Activated naive CD8-positive, alpha-beta T cell treated with anti-CD3 and anti-CD28 coated beads, Interleukin-2, amount 50 U/mL, for 24 hours (primary cell): ENCODE measurements around the gene ERC1.

ENCODE experiments used
- ATAC-seq: fragments of 150-1000 bp; cut with Tn5 transposase; one replicate; pipeline ENCODE4 v1.10.0; 2021
- DNase-seq: peaks from one replicate; pipeline ENCODE4 v3.0.0; 2021
- H3K27ac Mint-ChIP-seq: one replicate; pipeline ENCODE4 v1.8.0; 2021; ENCODE audit warnings: mild to moderate bottlenecking, mixed read lengths
- H3K27me3 Mint-ChIP-seq: one replicate; pipeline ENCODE4 v1.8.0; 2021; ENCODE audit warnings: mixed read lengths
- H3K36me3 Mint-ChIP-seq: one replicate; pipeline ENCODE4 v1.8.0; 2021; ENCODE audit warnings: low read depth, mixed read lengths
- H3K4me1 Mint-ChIP-seq: one replicate; pipeline ENCODE4 v1.8.0; 2021; ENCODE audit warnings: mixed read lengths
- H3K4me3 Mint-ChIP-seq: one replicate; pipeline ENCODE4 v1.8.0; 2021; ENCODE audit warnings: mild to moderate bottlenecking, moderate library complexity, mixed read lengths
- H3K9me3 Mint-ChIP-seq: one replicate; pipeline ENCODE4 v1.8.0; 2021; ENCODE audit warnings: mixed read lengths

Gene ERC1

DNA sequence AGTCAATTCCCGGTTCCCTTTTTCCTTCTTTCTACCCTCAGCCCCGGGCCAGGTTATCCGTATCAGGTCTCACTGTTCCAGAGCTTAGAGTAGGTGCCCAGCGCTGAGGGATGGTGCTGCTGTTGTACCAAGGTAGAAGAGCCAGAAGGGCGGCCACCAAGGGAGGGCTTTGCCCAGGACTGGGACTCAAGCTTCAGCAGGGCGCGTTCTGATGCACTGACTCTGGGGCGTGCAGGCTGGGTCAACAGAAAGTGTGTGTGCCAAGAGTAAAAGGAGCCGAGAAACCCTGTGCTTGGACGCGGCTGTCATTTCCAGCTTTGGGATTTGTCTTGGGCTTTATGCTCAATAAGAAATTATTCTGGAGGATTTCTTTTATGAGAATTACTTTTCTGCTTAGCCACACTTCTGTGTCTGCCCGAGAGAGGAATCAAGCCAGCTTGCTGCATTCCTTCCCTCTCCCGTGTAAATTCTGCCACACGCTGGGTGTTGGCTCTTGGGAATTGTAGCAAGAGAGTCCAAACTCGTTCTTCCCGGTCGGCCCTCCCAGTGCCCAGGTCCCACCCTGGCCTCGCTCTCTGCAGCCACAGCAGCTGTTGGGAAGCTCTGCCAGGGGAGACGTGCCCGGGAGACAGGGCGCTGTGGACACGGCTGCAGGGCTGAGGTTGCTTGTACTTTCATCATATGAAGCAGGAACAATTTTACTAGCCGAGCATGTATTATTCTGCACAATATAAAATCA lies 505.3 kb downstream of the ERC1 start:
- Mint-ChIP-seq H3K4me3 (no peak overlapping the region), H3K27ac (no peak overlapping the region), H3K9me3 (no peaks in the 10 kb centered on the region), H3K4me1 (no peaks in the 10 kb centered on the region), H3K27me3 (no peaks in the 10 kb centered on the region), H3K36me3 (no peaks in the 10 kb centered on the region)
- ATAC-seq (no peak), DNase-seq (no peak)

DNA sequence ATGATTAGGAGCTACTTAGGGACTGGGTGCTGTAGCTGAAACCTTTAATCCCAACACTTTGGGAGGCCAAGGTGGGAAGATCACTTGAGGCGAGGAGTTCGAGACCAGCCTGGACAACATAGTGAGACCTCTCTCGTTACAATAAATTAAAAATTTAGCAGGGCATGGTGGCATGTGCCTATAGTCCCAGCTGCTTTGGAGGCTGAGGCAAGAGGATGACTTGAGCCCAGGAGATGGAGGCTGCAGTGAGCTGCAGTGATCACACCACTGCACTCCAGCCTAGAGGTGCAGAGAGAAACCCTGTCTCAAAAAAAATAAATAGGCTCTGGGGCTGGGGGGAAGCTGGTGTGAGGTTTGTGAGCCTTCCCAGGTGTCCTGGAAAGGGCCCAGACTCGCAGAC lies 506.1 kb downstream of the ERC1 start:
- Mint-ChIP-seq H3K27me3 (no peaks in the 10 kb centered on the region), H3K9me3 (no peaks in the 10 kb centered on the region), H3K4me3 (no peak overlapping the region), H3K27ac (no peak overlapping the region), H3K4me1 (no peaks in the 10 kb centered on the region), H3K36me3 (no peaks in the 10 kb centered on the region)
- no peak for DNase-seq
- ATAC-seq = no peak

DNA sequence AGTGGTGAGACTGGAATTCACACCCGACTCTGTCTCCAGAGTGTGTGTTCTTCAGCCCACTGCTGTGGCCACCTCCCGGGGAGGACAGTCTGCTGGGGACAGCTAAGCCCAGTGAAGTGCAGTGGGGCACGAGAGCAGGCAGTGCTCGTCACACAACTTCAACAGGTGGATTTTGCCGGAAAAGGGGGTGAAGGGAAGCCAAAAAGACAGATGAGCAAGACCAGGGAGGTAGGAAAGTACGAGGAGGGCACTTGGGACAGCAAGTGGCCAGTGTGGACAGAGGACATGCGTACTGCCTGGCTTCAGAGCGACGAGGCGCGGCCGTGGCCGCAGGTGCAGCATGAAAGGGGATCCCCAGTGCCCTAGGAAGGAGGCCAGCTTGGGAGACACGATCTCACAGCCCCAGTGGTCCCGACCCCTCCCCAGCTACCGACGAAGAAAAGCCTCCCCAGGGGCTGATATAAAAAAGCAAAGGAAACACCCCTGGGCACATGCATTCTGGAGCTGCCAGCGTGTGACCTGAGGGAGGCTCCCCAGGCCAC lies 507.2 kb downstream of the ERC1 start:
- Mint-ChIP-seq H3K4me1 (no peaks in the 10 kb centered on the region), H3K27ac (no peak overlapping the region), H3K4me3 (no peak overlapping the region), H3K27me3 (peaks cover 5% of the 10 kb centered on the region), H3K36me3 (no peaks in the 10 kb centered on the region), H3K9me3 (no peaks in the 10 kb centered on the region)
- no peak for DNase-seq
- ATAC-seq = no peak

DNA sequence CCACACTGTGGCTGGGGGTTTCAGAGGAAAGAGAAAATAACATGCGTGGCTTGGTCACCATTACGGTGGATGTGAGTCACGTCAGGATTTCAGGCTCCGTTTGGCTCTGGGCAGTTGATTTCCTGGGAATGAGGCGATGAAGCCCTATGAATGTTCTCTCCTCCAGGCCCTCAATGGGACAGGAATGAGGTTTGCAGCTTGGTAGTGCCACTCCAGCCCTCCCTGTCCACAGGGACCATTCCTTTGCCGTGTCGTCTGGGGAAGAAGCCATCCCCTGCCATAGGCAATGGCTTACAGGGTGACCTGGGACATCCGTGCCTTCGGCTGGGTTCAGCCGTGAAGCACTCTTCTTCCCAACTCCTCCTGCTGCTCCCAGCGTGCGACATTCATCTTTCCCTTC lies 508.3 kb downstream of the ERC1 start:
- Mint-ChIP-seq H3K4me3 (no peak overlapping the region), H3K36me3 (no peaks in the 10 kb centered on the region), H3K27ac (no peak overlapping the region), H3K27me3 (peaks cover 12% of the 10 kb centered on the region), H3K9me3 (no peaks in the 10 kb centered on the region), H3K4me1 (peaks cover 4% of the 10 kb centered on the region)
- no peak for DNase-seq
- ATAC-seq = no peak

DNA sequence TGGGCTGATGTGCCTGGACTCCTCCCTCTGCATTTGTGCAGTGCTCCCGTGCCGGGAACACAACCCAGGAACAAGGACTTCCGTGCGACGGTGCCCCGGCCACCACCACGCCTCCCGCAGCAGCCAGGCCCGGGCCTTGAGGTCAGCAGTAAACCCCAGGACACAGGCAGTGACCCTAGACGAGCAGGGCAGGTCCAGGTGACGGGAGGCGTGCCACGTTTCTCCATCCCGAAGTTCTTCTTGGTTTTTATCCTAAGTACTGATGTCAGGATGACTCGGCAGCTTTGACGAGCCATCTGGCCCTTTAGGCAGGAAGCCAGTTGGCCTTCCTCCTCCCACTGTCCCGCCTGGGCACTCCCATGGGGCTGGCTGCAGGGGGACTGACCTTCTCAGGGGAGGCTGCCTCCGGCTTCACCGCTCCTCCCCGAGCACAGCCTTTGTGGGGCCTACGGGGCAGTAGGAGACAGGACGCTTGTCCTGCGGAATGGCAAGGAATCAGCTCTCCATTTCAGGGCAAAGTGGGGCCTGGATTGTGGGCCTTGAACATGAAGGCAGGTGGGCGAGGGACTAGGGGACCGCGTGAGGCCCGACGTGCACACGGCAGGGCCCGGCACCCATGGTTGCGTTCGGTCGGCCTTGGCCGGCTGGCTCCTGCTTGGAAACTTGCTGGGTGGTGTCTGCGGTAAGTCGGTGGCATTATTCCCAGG lies 509.2 kb downstream of the ERC1 start:
- no peak for ATAC-seq
- DNase-seq = no peak
- H3K27ac Mint-ChIP-seq = no peak overlapping the region
- peaks cover 20% of the 10 kb centered on the region for H3K27me3 Mint-ChIP-seq
- H3K4me3 Mint-ChIP-seq = no peak overlapping the region
- H3K36me3 Mint-ChIP-seq = no peaks in the 10 kb centered on the region
- peaks cover 11% of the 10 kb centered on the region for H3K4me1 Mint-ChIP-seq
- H3K9me3 Mint-ChIP-seq = no peaks in the 10 kb centered on the region

DNA sequence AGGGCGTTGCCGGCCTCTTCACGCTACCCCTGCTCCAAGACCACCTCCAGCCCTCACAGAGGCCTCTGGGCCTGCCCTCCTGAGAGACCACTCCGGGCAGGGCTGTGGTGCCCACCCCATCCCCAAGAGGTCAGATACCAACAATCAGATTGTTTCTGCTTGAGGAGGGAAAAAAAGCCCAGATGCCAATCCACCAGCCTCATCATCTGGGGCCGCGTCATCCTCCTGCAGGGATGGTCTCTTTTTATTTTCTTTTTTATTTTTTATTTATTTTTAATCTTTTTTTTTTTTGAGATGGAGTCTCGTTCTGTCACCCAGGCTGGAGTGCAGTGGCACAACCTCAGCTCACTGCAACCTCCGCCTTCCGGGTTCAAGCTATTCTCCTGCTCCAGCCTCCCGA lies 510.0 kb downstream of the ERC1 start:
- no peaks in the 10 kb centered on the region for H3K9me3 Mint-ChIP-seq
- H3K4me1 Mint-ChIP-seq = peaks cover 13% of the 10 kb centered on the region
- H3K36me3 Mint-ChIP-seq = no peaks in the 10 kb centered on the region
- no peak overlapping the region for H3K27ac Mint-ChIP-seq
- no peak overlapping the region for H3K4me3 Mint-ChIP-seq
- DNase-seq = no peak
- peaks cover 21% of the 10 kb centered on the region for H3K27me3 Mint-ChIP-seq
- no peak for ATAC-seq

DNA sequence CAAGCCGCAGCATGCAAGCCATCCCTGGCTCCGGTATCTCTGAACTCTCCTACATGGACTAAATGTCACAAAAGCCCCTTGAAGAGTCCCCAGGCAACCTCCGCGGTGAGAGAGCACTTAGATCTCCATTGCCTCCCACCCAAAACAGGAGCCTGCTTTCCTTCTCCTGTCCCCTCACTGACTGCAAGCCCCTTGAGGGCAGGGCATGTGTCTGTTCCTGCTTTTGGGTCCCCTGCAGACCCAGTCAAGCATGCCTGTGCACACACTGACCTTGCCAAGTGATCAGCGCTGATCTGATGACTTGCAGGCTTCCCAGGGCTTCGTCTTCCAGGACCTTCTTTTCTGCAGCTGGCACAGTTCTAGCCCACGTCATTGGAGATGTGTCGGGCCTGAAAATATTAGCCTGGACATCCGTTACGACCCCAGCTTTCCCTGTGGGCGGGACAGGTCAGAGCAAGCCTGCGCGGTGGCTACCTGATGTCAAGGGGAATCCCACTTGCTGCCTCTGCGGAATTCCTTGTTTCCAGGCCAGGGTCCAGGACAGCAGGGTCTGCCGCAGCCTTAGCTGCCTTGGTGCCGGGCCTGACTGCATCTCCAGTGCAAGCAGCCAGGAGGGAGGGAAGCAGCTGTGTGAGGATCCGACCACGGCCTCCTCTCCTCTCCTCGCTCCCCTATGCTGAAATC lies 510.8 kb downstream of the ERC1 start:
- ATAC-seq (no peak), DNase-seq (no peak)
- Mint-ChIP-seq H3K36me3 (no peaks in the 10 kb centered on the region), H3K4me1 (peaks cover 13% of the 10 kb centered on the region), H3K27ac (no peak overlapping the region), H3K4me3 (no peak overlapping the region), H3K9me3 (no peaks in the 10 kb centered on the region), H3K27me3 (peaks cover 27% of the 10 kb centered on the region)

DNA sequence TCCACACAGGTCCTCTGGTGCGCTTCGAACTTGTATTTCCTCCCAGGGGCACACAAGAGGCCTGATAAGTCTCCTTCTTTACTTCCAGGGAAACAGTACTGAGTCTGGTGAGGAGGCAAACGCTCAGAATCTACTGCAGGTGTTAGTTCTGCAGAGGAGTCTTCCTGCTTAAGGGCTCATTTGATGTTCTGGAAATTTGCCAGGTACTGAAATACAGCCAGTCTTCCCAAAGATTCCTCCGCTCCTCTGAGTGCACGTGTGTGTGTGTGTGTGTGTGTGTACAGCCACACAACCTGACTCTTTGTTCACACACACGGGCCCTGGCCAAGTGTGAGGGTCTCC lies 511.3 kb downstream of the ERC1 start:
- DNase-seq = no peak
- Mint-ChIP-seq H3K4me3 (no peak overlapping the region), H3K27ac (no peak overlapping the region), H3K9me3 (no peaks in the 10 kb centered on the region), H3K4me1 (peaks cover 13% of the 10 kb centered on the region), H3K36me3 (no peaks in the 10 kb centered on the region), H3K27me3 (peaks cover 27% of the 10 kb centered on the region)
- ATAC-seq = no peak

DNA sequence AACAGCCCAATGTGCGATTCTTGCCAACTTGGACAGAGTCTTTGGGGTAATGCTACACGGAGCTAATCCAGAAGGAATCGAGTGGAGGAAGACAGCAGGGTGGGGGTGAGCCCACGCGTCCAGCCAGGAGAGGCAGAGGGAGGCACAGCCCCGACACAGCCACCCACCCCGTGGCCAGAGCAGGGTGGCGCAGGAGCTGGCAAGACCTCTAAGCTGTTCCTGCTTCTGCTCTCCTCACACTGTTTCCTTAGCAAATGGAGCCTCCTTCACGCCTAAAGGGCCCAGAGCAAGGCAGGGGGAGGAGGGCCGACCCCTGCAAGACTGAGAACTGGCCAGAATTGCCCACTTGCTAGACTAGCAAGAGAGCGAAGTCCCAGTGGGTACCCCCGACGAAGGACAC lies 511.8 kb downstream of the ERC1 start:
- Mint-ChIP-seq H3K36me3 (no peaks in the 10 kb centered on the region), H3K27ac (no peak overlapping the region), H3K4me3 (no peak overlapping the region), H3K9me3 (no peaks in the 10 kb centered on the region), H3K4me1 (peaks cover 13% of the 10 kb centered on the region), H3K27me3 (peaks cover 27% of the 10 kb centered on the region)
- no peak for DNase-seq
- no peak for ATAC-seq

DNA sequence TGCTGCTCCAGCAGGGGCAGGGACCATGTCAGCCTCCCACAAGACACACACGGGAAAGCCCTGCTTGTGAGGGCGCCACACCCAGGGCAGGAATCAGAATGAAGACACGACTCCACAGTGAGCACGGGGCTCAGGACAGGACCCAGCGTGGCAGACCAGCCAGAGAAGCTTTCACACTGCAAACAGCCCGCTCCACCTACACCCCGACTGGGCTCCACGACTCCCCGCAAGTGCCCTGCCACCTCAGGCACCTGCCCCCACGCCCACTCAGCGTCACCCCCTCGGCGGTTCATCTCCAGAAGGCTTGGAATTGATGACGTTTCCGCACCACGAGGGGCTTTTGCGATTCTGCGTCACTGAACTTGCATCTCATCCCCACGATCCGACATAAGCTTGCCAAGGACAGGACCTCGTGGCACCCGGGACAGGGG lies 512.3 kb downstream of the ERC1 start:
- DNase-seq = no peak
- Mint-ChIP-seq H3K4me3 (no peak overlapping the region), H3K36me3 (no peaks in the 10 kb centered on the region), H3K27ac (no peak overlapping the region), H3K4me1 (peaks cover 13% of the 10 kb centered on the region), H3K27me3 (peaks cover 27% of the 10 kb centered on the region), H3K9me3 (no peaks in the 10 kb centered on the region)
- ATAC-seq = no peak

DNA sequence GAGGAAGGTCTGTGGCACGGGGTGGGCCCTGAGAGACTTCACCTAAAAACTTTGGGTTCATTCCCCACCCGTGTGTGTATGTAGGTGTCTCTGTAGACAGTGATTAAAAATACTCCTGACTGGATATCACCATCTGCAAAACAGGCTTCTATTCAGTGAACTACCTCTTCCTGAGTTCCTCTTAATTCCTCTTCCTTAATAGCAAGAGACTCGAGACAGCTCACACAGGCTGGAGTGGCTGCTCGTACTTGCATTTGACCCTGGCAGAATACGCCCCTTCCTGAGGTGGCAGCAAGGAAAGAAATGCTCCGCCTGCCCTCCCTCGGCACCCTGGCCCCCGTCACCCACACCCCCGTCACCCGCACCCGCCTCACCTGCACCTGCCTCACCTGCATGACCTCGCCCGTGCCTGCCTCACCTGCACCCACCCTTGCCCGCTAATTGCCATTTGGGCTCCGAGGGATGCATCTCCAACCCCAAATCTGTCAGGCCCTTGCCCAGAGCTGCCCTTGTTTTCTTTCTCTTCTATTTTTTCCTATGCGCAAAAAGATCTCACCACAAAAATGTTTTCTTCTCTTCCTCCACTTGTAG lies 513.4 kb downstream of the ERC1 start:
- H3K4me1 Mint-ChIP-seq = peaks cover 13% of the 10 kb centered on the region
- H3K27ac Mint-ChIP-seq = peak overlapping the region; percentile 3
- H3K9me3 Mint-ChIP-seq = no peaks in the 10 kb centered on the region
- peaks cover 27% of the 10 kb centered on the region for H3K27me3 Mint-ChIP-seq
- DNase-seq (no peak), ATAC-seq (no peak)
- H3K36me3 Mint-ChIP-seq = no peaks in the 10 kb centered on the region
- H3K4me3 Mint-ChIP-seq = peak overlapping the region; percentile 56

DNA sequence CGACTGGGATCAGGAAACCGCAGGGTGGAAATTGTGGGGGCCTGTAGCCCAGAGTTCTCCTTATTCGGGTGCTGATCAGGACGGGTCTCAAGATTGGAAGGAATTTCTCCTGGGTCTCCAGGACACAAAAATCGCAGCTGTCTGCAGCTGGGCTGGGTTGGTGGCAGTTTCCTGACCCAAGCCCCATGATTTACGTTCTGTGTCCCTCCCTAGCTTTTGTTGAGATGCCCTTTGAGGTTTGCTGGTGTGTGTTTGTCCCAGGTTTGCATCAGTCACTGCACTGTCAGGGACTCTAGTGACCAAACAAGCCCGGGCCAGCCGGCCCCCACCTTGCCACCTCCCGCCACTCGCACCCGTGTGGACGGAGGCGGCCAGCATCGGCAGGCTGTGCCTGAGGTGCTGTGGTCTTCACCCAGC lies 513.9 kb downstream of the ERC1 start:
- H3K27me3 Mint-ChIP-seq = peaks cover 27% of the 10 kb centered on the region
- no peaks in the 10 kb centered on the region for H3K36me3 Mint-ChIP-seq
- H3K27ac Mint-ChIP-seq = peak overlapping the region; percentile 3
- no peak for ATAC-seq
- peak overlapping the region; percentile 56 for H3K4me3 Mint-ChIP-seq
- no peaks in the 10 kb centered on the region for H3K9me3 Mint-ChIP-seq
- H3K4me1 Mint-ChIP-seq = peaks cover 13% of the 10 kb centered on the region
- DNase-seq = no peak

DNA sequence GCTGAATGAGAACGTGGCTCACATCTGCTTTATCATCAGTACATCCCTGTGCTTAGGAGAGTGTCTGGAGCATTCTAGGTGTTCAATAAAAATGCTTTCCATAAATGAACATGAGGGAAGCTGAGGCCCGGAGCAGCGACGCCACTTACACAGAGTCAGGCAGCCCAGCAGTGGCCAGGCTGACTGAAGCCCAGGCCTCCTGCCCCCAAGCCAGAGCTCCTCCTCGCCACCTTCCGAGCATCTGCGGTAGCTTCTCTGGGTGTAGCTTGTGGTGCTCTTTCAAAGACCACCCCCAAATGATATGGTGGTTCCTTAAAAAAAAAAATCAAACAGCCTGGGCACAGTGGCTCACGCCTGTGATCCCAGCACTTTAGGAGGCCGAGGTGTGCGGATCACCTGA lies 514.6 kb downstream of the ERC1 start:
- Mint-ChIP-seq H3K27me3 (peaks cover 32% of the 10 kb centered on the region), H3K27ac (no peak overlapping the region), H3K9me3 (no peaks in the 10 kb centered on the region), H3K4me1 (peaks cover 13% of the 10 kb centered on the region), H3K36me3 (no peaks in the 10 kb centered on the region), H3K4me3 (no peak overlapping the region)
- DNase-seq (no peak), ATAC-seq (no peak)

DNA sequence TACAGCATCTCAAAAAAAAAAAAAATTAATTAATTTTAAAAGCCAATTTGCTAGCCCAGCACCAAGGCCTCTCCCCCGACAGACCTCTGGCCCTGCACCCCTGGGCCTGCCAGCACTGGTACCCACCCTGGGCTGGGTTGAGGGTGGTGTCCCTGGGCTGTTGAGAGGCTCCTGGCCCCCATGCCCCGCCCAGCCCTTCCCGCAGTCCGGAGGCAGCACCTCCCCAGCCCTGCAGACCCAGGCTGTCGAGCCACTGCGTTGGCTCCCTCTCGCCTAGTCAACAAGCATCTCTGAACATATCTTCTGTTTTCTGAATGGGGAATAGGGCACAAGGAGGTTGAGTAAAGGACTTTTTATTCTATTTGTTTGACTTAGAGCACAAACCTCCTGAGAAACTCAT lies 516.3 kb downstream of the ERC1 start:
- Mint-ChIP-seq H3K4me3 (no peak overlapping the region), H3K27me3 (peaks cover 35% of the 10 kb centered on the region), H3K36me3 (no peaks in the 10 kb centered on the region), H3K9me3 (no peaks in the 10 kb centered on the region), H3K4me1 (peaks cover 13% of the 10 kb centered on the region), H3K27ac (no peak overlapping the region)
- no peak for ATAC-seq
- DNase-seq = no peak
